ENCODE measurements around the gene NCOA3.

The NCOA3 gene

GRCh38 chr20:47561180-47561579 lies 59.5 kb downstream of the NCOA3 start:
- Histone ChIP-seq H3K4me3 (ENCODE audit: insufficient read depth, low read depth, low read length, poor library complexity, severe bottlenecking) (no peak overlapping the region), H3K27me3 (replicated peaks; ENCODE audit: control insufficient read depth, insufficient read depth, low read length, poor library complexity, severe bottlenecking) (no peaks in the 10 kb centered on the region), H3K4me1 (ENCODE audit: control insufficient read depth, insufficient read depth, low read length, poor library complexity, severe bottlenecking) (peaks cover 9% of the 10 kb centered on the region), H3K36me3 (ENCODE audit: control insufficient read depth, insufficient read depth, low read length) (no peaks in the 10 kb centered on the region), H3K27ac (ENCODE audit: insufficient read depth, low read length, poor library complexity, severe bottlenecking) (no peak overlapping the region), H3K9me3 (ENCODE audit: control insufficient read depth, low read length) (no peaks in the 10 kb centered on the region)
- no peak for DNase-seq

- H3K27me3 ChIP-seq (replicated peaks; ENCODE audit: control insufficient read depth, insufficient read depth, low read length, poor library complexity, severe bottlenecking) = no peaks in the 10 kb centered on the region
- H3K4me3 ChIP-seq (ENCODE audit: insufficient read depth, low read depth, low read length, poor library complexity, severe bottlenecking) = no peak overlapping the region
- H3K36me3 ChIP-seq (ENCODE audit: control insufficient read depth, insufficient read depth, low read length) = no peaks in the 10 kb centered on the region
- H3K27ac ChIP-seq (ENCODE audit: insufficient read depth, low read length, poor library complexity, severe bottlenecking) = no peak overlapping the region
- no peak for DNase-seq
- no peaks in the 10 kb centered on the region for H3K9me3 ChIP-seq (ENCODE audit: control insufficient read depth, low read length)
- peaks cover 9% of the 10 kb centered on the region for H3K4me1 ChIP-seq (ENCODE audit: control insufficient read depth, insufficient read depth, low read length, poor library complexity, severe bottlenecking)
Measured at GRCh38 chr20:47561603-47562583, 60.2 kb downstream of the NCOA3 start.

GRCh38 chr20:47566269-47566668 lies 64.6 kb downstream of the NCOA3 start:
- Histone ChIP-seq H3K27ac (ENCODE audit: insufficient read depth, low read length, poor library complexity, severe bottlenecking) (no peak overlapping the region), H3K36me3 (ENCODE audit: control insufficient read depth, insufficient read depth, low read length) (no peaks in the 10 kb centered on the region), H3K4me1 (ENCODE audit: control insufficient read depth, insufficient read depth, low read length, poor library complexity, severe bottlenecking) (peaks cover 7% of the 10 kb centered on the region), H3K4me3 (ENCODE audit: insufficient read depth, low read depth, low read length, poor library complexity, severe bottlenecking) (no peak overlapping the region), H3K9me3 (ENCODE audit: control insufficient read depth, low read length) (no peaks in the 10 kb centered on the region), H3K27me3 (replicated peaks; ENCODE audit: control insufficient read depth, insufficient read depth, low read length, poor library complexity, severe bottlenecking) (no peaks in the 10 kb centered on the region)
- no peak for DNase-seq

- DNase-seq = no peak
- Histone ChIP-seq H3K4me1 (ENCODE audit: control insufficient read depth, insufficient read depth, low read length, poor library complexity, severe bottlenecking) (peaks cover 9% of the 10 kb centered on the region), H3K4me3 (ENCODE audit: insufficient read depth, low read depth, low read length, poor library complexity, severe bottlenecking) (no peak overlapping the region), H3K9me3 (ENCODE audit: control insufficient read depth, low read length) (no peaks in the 10 kb centered on the region), H3K27ac (ENCODE audit: insufficient read depth, low read length, poor library complexity, severe bottlenecking) (no peak overlapping the region), H3K36me3 (ENCODE audit: control insufficient read depth, insufficient read depth, low read length) (peaks cover 3% of the 10 kb centered on the region), H3K27me3 (replicated peaks; ENCODE audit: control insufficient read depth, insufficient read depth, low read length, poor library complexity, severe bottlenecking) (no peaks in the 10 kb centered on the region)
Measured at GRCh38 chr20:47568019-47568418, 66.3 kb downstream of the NCOA3 start.

GRCh38 chr20:47568837-47569410 lies 67.2 kb downstream of the NCOA3 start:
- peaks cover 5% of the 10 kb centered on the region for H3K4me1 ChIP-seq (ENCODE audit: control insufficient read depth, insufficient read depth, low read length, poor library complexity, severe bottlenecking)
- peaks cover 3% of the 10 kb centered on the region for H3K36me3 ChIP-seq (ENCODE audit: control insufficient read depth, insufficient read depth, low read length)
- H3K27ac ChIP-seq (ENCODE audit: insufficient read depth, low read length, poor library complexity, severe bottlenecking) = no peak overlapping the region
- no peak for DNase-seq
- no peaks in the 10 kb centered on the region for H3K9me3 ChIP-seq (ENCODE audit: control insufficient read depth, low read length)
- no peaks in the 10 kb centered on the region for H3K27me3 ChIP-seq (replicated peaks; ENCODE audit: control insufficient read depth, insufficient read depth, low read length, poor library complexity, severe bottlenecking)
- no peak overlapping the region for H3K4me3 ChIP-seq (ENCODE audit: insufficient read depth, low read depth, low read length, poor library complexity, severe bottlenecking)

GRCh38 chr20:47571426-47571825 lies 69.7 kb downstream of the NCOA3 start:
- H3K27me3 ChIP-seq (replicated peaks; ENCODE audit: control insufficient read depth, insufficient read depth, low read length, poor library complexity, severe bottlenecking) = no peaks in the 10 kb centered on the region
- no peaks in the 10 kb centered on the region for H3K9me3 ChIP-seq (ENCODE audit: control insufficient read depth, low read length)
- H3K4me1 ChIP-seq (ENCODE audit: control insufficient read depth, insufficient read depth, low read length, poor library complexity, severe bottlenecking) = peaks cover 14% of the 10 kb centered on the region

GRCh38 chr20:47572105-47572729 lies 70.5 kb downstream of the NCOA3 start:
- peaks cover 3% of the 10 kb centered on the region for H3K36me3 ChIP-seq (ENCODE audit: control insufficient read depth, insufficient read depth, low read length)
- no peak overlapping the region for H3K4me3 ChIP-seq (ENCODE audit: insufficient read depth, low read depth, low read length, poor library complexity, severe bottlenecking)
- H3K4me1 ChIP-seq (ENCODE audit: control insufficient read depth, insufficient read depth, low read length, poor library complexity, severe bottlenecking) = peaks cover 19% of the 10 kb centered on the region
- no peaks in the 10 kb centered on the region for H3K9me3 ChIP-seq (ENCODE audit: control insufficient read depth, low read length)
- no peak for DNase-seq
- no peak overlapping the region for H3K27ac ChIP-seq (ENCODE audit: insufficient read depth, low read length, poor library complexity, severe bottlenecking)
- H3K27me3 ChIP-seq (replicated peaks; ENCODE audit: control insufficient read depth, insufficient read depth, low read length, poor library complexity, severe bottlenecking) = no peaks in the 10 kb centered on the region

More at GRCh38 chr20:47571426-47571825, 69.7 kb downstream of the NCOA3 start:
- Histone ChIP-seq H3K4me3 (ENCODE audit: insufficient read depth, low read depth, low read length, poor library complexity, severe bottlenecking) (no peak overlapping the region), H3K36me3 (ENCODE audit: control insufficient read depth, insufficient read depth, low read length) (peaks cover 3% of the 10 kb centered on the region), H3K27ac (ENCODE audit: insufficient read depth, low read length, poor library complexity, severe bottlenecking) (no peak overlapping the region)
- DNase-seq = no peak

- H3K27ac ChIP-seq (ENCODE audit: insufficient read depth, low read length, poor library complexity, severe bottlenecking) = no peak overlapping the region
Measured at GRCh38 chr20:47573559-47573958, 71.9 kb downstream of the NCOA3 start.

GRCh38 chr20:47574616-47575364 lies 73.1 kb downstream of the NCOA3 start:
- no peaks in the 10 kb centered on the region for H3K9me3 ChIP-seq (ENCODE audit: control insufficient read depth, low read length)
- H3K36me3 ChIP-seq (ENCODE audit: control insufficient read depth, insufficient read depth, low read length) = peaks cover 3% of the 10 kb centered on the region
- H3K27me3 ChIP-seq (replicated peaks; ENCODE audit: control insufficient read depth, insufficient read depth, low read length, poor library complexity, severe bottlenecking) = no peaks in the 10 kb centered on the region
- H3K4me1 ChIP-seq (ENCODE audit: control insufficient read depth, insufficient read depth, low read length, poor library complexity, severe bottlenecking) = peaks cover 19% of the 10 kb centered on the region
- no peak overlapping the region for H3K27ac ChIP-seq (ENCODE audit: insufficient read depth, low read length, poor library complexity, severe bottlenecking)
- DNase-seq = no peak
- no peak overlapping the region for H3K4me3 ChIP-seq (ENCODE audit: insufficient read depth, low read depth, low read length, poor library complexity, severe bottlenecking)

More at GRCh38 chr20:47573559-47573958, 71.9 kb downstream of the NCOA3 start:
- no peak for DNase-seq
- no peak overlapping the region for H3K4me3 ChIP-seq (ENCODE audit: insufficient read depth, low read depth, low read length, poor library complexity, severe bottlenecking)
- H3K4me1 ChIP-seq (ENCODE audit: control insufficient read depth, insufficient read depth, low read length, poor library complexity, severe bottlenecking) = peaks cover 19% of the 10 kb centered on the region
- peaks cover 3% of the 10 kb centered on the region for H3K36me3 ChIP-seq (ENCODE audit: control insufficient read depth, insufficient read depth, low read length)
- no peaks in the 10 kb centered on the region for H3K9me3 ChIP-seq (ENCODE audit: control insufficient read depth, low read length)
- no peaks in the 10 kb centered on the region for H3K27me3 ChIP-seq (replicated peaks; ENCODE audit: control insufficient read depth, insufficient read depth, low read length, poor library complexity, severe bottlenecking)
